Hypothalamus (tissue), 51 donors: ENCODE measurements around the gene UCKL1.
"Not testable (repeated sequence)": the region's sequence is repeated elsewhere in the genome, so short reads cannot be mapped to it uniquely, and the experiment has no call there.

Source experiments
- DNase-seq, 51 donors: peaks; one replicate each; lab custom pipeline; 2025; lab: John Stamatoyannopoulos, UW

Gene UCKL1

GRCh38 chr20:63930971-63931553 is 25.2 kb downstream of the UCKL1 start:
- no peak for DNase-seq

- DNase-seq = not testable (repeated sequence)
Observed at GRCh38 chr20:63929473-63929883, 26.7 kb downstream of the UCKL1 start.

- DNase-seq = no peak
Observed at GRCh38 chr20:63929071-63929470, 27.1 kb downstream of the UCKL1 start.

- no peak for DNase-seq
Observed at GRCh38 chr20:63926298-63926697, 29.9 kb downstream of the UCKL1 start.

GRCh38 chr20:63924241-63924640 is 32.0 kb downstream of the UCKL1 start:
- DNase-seq = no peak

- DNase-seq = no peak
Observed at GRCh38 chr20:63923651-63924050, 32.6 kb downstream of the UCKL1 start.

GRCh38 chr20:63920226-63920625 is 36.0 kb downstream of the UCKL1 start:
- DNase-seq = no peak

- DNase-seq = peak in 4 of 51 donors; percentile 4 to 50 (median 22)
Observed at GRCh38 chr20:63919130-63919529, 37.1 kb downstream of the UCKL1 start.

- DNase-seq = peak in 2 of 51 donors; percentile 9 to 66
Observed at GRCh38 chr20:63917811-63918210, 38.4 kb downstream of the UCKL1 start.

GRCh38 chr20:63916371-63916939 is 39.8 kb downstream of the UCKL1 start:
- DNase-seq = not testable (repeated sequence)

- peak in 32 of 51 donors; percentile 1 to 78 (median 32) for DNase-seq
Observed at GRCh38 chr20:63915471-63915870, 40.7 kb downstream of the UCKL1 start.

GRCh38 chr20:63913768-63914167 is 42.4 kb downstream of the UCKL1 start:
- DNase-seq = no peak

- peak in 34 of 51 donors; percentile 3 to 71 (median 36) for DNase-seq
Observed at GRCh38 chr20:63911176-63911575, 45.0 kb downstream of the UCKL1 start.

- DNase-seq = no peak
Observed at GRCh38 chr20:63908008-63908682, 48.1 kb downstream of the UCKL1 start.

GRCh38 chr20:63903796-63904561 is 52.2 kb downstream of the UCKL1 start:
- DNase-seq = no peak

- no peak for DNase-seq
Observed at GRCh38 chr20:63900413-63900812, 55.8 kb downstream of the UCKL1 start.

GRCh38 chr20:63898882-63899558 is 57.2 kb downstream of the UCKL1 start:
- DNase-seq = peak in 2 of 51 donors; percentile 1 to 10

- DNase-seq = no peak
Observed at GRCh38 chr20:63897978-63898561, 58.1 kb downstream of the UCKL1 start.

GRCh38 chr20:63896264-63897105 is 59.7 kb downstream of the UCKL1 start:
- peak in 28 of 51 donors; percentile 5 to 66 (median 26) for DNase-seq

GRCh38 chr20:63895952-63896263 is 60.3 kb downstream of the UCKL1 start:
- DNase-seq = peak in 1 of 51 donors; percentile 39
